HL-60 (cell line): ENCODE results near the gene SIX1.

Experiments
- DNase-seq, 2 experiments: peaks; one replicate each; pipeline ENCODE4 v3.0.0-alpha.2; 2010 to 2020; ENCODE audit warnings: low read depth in 1 of 2, low spot score in 1 of 2
- H3K27ac ChIP-seq: fragments of 250-450 bp; sonication (Bioruptor Pico); replicated peaks from 2 replicates; pipeline ENCODE4 v1.5.1; 2020; ENCODE audit warnings: mild to moderate bottlenecking, moderate library complexity
- H3K27me3 ChIP-seq: fragments of 250-450 bp; sonication (Bioruptor Pico); 2 replicates; pipeline ENCODE4 v1.5.1; 2021; ENCODE audit warnings: mild to moderate bottlenecking, moderate library complexity; ENCODE audit not compliant: insufficient read depth, poor library complexity, severe bottlenecking
- H3K4me3 ChIP-seq: replicated peaks from 2 replicates; pipeline ENCODE4 v1.5.1; 2011; ENCODE audit warnings: mild to moderate bottlenecking, control low read depth, low read length; ENCODE audit not compliant: insufficient read depth
- CTCF ChIP-seq: IDR thresholded peaks from one replicate; pipeline ENCODE4 v1.5.1; 2011; ENCODE audit warnings: low read length, control low read depth, inconsistent platforms; ENCODE audit not compliant: insufficient read depth
- GABPA ChIP-seq: IDR thresholded peaks from 2 replicates; pipeline ENCODE4 v1.6.1; 2012; ENCODE audit warnings: low read depth
- POLR2AphosphoS5 ChIP-seq: IDR thresholded peaks from 2 replicates; pipeline ENCODE4 v1.6.1; 2012; ENCODE audit warnings: low read depth
- REST ChIP-seq: IDR thresholded peaks from 2 replicates; pipeline ENCODE4 v1.6.1; 2012; ENCODE audit warnings: low read depth; ENCODE audit not compliant: insufficient replicate concordance
- SPI1 ChIP-seq: IDR thresholded peaks from 2 replicates; pipeline ENCODE4 v1.6.1; 2012; ENCODE audit warnings: low read depth, mild to moderate bottlenecking, borderline replicate concordance

The SIX1 gene

GRCh38 chr14:60684203-60684602 lies 34.9 kb upstream of the SIX1 start:
- TF ChIP-seq POLR2AphosphoS5 (no peak), CTCF (no peak), REST (no peak), GABPA (no peak), SPI1 (no peak)
- H3K4me3 ChIP-seq, result no peak overlapping the region
- H3K27ac ChIP-seq, result no peak overlapping the region
- no peak for DNase-seq
- no peaks in the 10 kb centered on the region for H3K27me3 ChIP-seq

GRCh38 chr14:60681271-60681670 lies 32.0 kb upstream of the SIX1 start:
- DNase-seq, result no peak
- Histone ChIP-seq H3K27me3 (no peaks in the 10 kb centered on the region), H3K27ac (no peak overlapping the region), H3K4me3 (no peak overlapping the region)
- TF ChIP-seq POLR2AphosphoS5 (no peak), REST (no peak), GABPA (no peak), CTCF (no peak), SPI1 (no peak)

GRCh38 chr14:60680511-60680910 lies 31.2 kb upstream of the SIX1 start:
- no peaks in the 10 kb centered on the region for H3K27me3 ChIP-seq
- no peak for DNase-seq
- no peak for TF ChIP-seq CTCF
- no peak for TF ChIP-seq POLR2AphosphoS5
- no peak for TF ChIP-seq SPI1
- no peak for TF ChIP-seq GABPA
- no peak for TF ChIP-seq REST
- no peak overlapping the region for H3K27ac ChIP-seq
- H3K4me3 ChIP-seq, result no peak overlapping the region
